HG02938 (cell line): ENCODE data around the gene TCFL5.

Experiments
- ATAC-seq: cut with Tn5 transposase; IDR thresholded peaks from one replicate; pipeline ENCODE4 v1.9.1; 2021; ENCODE audit warnings: mild to moderate bottlenecking, moderate library complexity; ENCODE audit not compliant: unreplicated experiment

The TCFL5 gene

GRCh38 chr20:62825333-62825985 lies 36.2 kb downstream of the TCFL5 start:
- ATAC-seq: no peak

- ATAC-seq: no peak
These were observed 36.9 kb downstream of the TCFL5 start for GRCh38 chr20:62824476-62825332.

GRCh38 chr20:62823688-62824475 lies 37.7 kb downstream of the TCFL5 start:
- no peak for ATAC-seq

- no peak for ATAC-seq
These were observed 38.6 kb downstream of the TCFL5 start for GRCh38 chr20:62822788-62823651.

- no peak for ATAC-seq
These were observed 39.3 kb downstream of the TCFL5 start for GRCh38 chr20:62822239-62822787.

- ATAC-seq: no peak
These were observed 39.9 kb downstream of the TCFL5 start for GRCh38 chr20:62821726-62822210.

- ATAC-seq: no peak
These were observed 40.5 kb downstream of the TCFL5 start for GRCh38 chr20:62820962-62821725.

- ATAC-seq: no peak
These were observed 41.2 kb downstream of the TCFL5 start for GRCh38 chr20:62820208-62820961.

GRCh38 chr20:62819494-62820174 lies 42.0 kb downstream of the TCFL5 start:
- ATAC-seq: no peak

- no peak for ATAC-seq
These were observed 42.8 kb downstream of the TCFL5 start for GRCh38 chr20:62818592-62819493.

GRCh38 chr20:62817975-62818591 lies 43.5 kb downstream of the TCFL5 start:
- ATAC-seq: no peak

GRCh38 chr20:62816884-62817873 lies 44.4 kb downstream of the TCFL5 start, which contains the start of gene COL9A3:
Gene COL9A3 (plus strand): TSS chr20:62817050. CDS start chr20:62817065, 15 bp downstream.
- ATAC-seq: no peak

GRCh38 chr20:62816031-62816883 lies 45.4 kb downstream of the TCFL5 start:
- no peak for ATAC-seq
